HG02610 (cell line): ENCODE data around the gene TGM2.

ENCODE experiments used
- ATAC-seq: cut with Tn5 transposase; IDR thresholded peaks from one replicate; pipeline ENCODE4 v1.9.1; 2021; ENCODE audit warnings: mild to moderate bottlenecking, moderate library complexity; ENCODE audit not compliant: unreplicated experiment

Gene TGM2

GRCh38 chr20:38134427-38135270 is 30.4 kb downstream of the TGM2 start:
- no peak for ATAC-seq

GRCh38 chr20:38133680-38134426 is 31.2 kb downstream of the TGM2 start:
- no peak for ATAC-seq

- ATAC-seq = no peak
These were observed 32.1 kb downstream of the TGM2 start for GRCh38 chr20:38132910-38133501.

GRCh38 chr20:38132156-38132909 is 32.7 kb downstream of the TGM2 start:
- ATAC-seq = no peak

- no peak for ATAC-seq
These were observed 33.4 kb downstream of the TGM2 start for GRCh38 chr20:38131588-38132121.

GRCh38 chr20:38130687-38131587 is 34.1 kb downstream of the TGM2 start:
- no peak for ATAC-seq

- ATAC-seq = no peak
These were observed 35.0 kb downstream of the TGM2 start for GRCh38 chr20:38129893-38130609.

GRCh38 chr20:38129248-38129865 is 35.7 kb downstream of the TGM2 start:
- ATAC-seq = no peak

- no peak for ATAC-seq
These were observed 36.4 kb downstream of the TGM2 start for GRCh38 chr20:38128691-38129090.

GRCh38 chr20:38127920-38128528 is 37.0 kb downstream of the TGM2 start:
- ATAC-seq = no peak

GRCh38 chr20:38126932-38127621 is 38.0 kb downstream of the TGM2 start:
- ATAC-seq = no peak

GRCh38 chr20:38126146-38126921 is 38.7 kb downstream of the TGM2 start:
- no peak for ATAC-seq

GRCh38 chr20:38125157-38126056 is 39.7 kb downstream of the TGM2 start:
- ATAC-seq = no peak

GRCh38 chr20:38123021-38123587 is 42.0 kb downstream of the TGM2 start:
- ATAC-seq = no peak

- ATAC-seq = no peak
These were observed 43.3 kb downstream of the TGM2 start for GRCh38 chr20:38121741-38122140.

GRCh38 chr20:38120625-38120988 is 44.5 kb downstream of the TGM2 start:
- no peak for ATAC-seq
